Spleen (tissue), 7 donors: ENCODE results near the gene AOC2.
"Not testable (repeated sequence)": the region's sequence is repeated elsewhere in the genome, so short reads cannot be mapped to it uniquely, and the experiment has no call there.

Experiments used
- POLR2AphosphoS5 ChIP-seq, 3 donors: sonication (generic); formaldehyde crosslinking; IDR thresholded peaks; one replicate each; pipeline ENCODE4 v1.5.1; 2017; ENCODE audit warnings: antibody characterized with exemption in 3 of 3
- TF ChIP-seq, protein P1 (sequence below), 11 experiments: fragments of 200-600 bp in 7 of 11; fragments of 450-650 bp in 4 of 11; sonication (generic) in 4 of 11; IDR thresholded peaks in 8 of 11; conservative IDR thresholded peaks in 3 of 11; 1 replicate in 7 of 11; 2 replicates in 4 of 11; pipeline versions ENCODE4 v1.4.0 to v1.8.0; 2016 to 2021; ENCODE audit warnings: antibody characterized with exemption in 11 of 11, inconsistent platforms in 4 of 11, mild to moderate bottlenecking in 1 of 11
- donor health status: DM: no; HTN: no; CAD: no; lungs with moderate emphysema.
- donor health status: DM: no; HTN: no; CAD: no.
- donor health status: DM: no; HTN: no; CAD: no.

- TF ChIP-seq, protein P1, sequence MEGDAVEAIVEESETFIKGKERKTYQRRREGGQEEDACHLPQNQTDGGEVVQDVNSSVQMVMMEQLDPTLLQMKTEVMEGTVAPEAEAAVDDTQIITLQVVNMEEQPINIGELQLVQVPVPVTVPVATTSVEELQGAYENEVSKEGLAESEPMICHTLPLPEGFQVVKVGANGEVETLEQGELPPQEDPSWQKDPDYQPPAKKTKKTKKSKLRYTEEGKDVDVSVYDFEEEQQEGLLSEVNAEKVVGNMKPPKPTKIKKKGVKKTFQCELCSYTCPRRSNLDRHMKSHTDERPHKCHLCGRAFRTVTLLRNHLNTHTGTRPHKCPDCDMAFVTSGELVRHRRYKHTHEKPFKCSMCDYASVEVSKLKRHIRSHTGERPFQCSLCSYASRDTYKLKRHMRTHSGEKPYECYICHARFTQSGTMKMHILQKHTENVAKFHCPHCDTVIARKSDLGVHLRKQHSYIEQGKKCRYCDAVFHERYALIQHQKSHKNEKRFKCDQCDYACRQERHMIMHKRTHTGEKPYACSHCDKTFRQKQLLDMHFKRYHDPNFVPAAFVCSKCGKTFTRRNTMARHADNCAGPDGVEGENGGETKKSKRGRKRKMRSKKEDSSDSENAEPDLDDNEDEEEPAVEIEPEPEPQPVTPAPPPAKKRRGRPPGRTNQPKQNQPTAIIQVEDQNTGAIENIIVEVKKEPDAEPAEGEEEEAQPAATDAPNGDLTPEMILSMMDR (IDR thresholded peaks at IDR 0.05 in 8 of 11, conservative IDR thresholded peaks at IDR 0.05 in 3 of 11) = not testable (repeated sequence)
- TF ChIP-seq POLR2AphosphoS5 (IDR thresholded peaks at IDR 0.05) = not testable (repeated sequence)
Observed at GRCh38 chr17:42881706-42882105, 37.3 kb downstream of the AOC2 start.
